Mucosa of gallbladder (tissue), 1 donor: ENCODE data around the gene TTC31. TPM values are rescaled to one million over a fixed set of nuclear protein-coding genes. Genes with fewer than 3 reads are reported as not detected.

ENCODE experiments used
- DNase-seq: peaks from one replicate; pipeline ENCODE4 v3.0.0-alpha.2; 2020; ENCODE audit warnings: low spot score
- total RNA-seq: library from RNA; stranded (reverse); gene quantifications from one replicate; pipeline ENCODE4 v1.2.1, GENCODE V29; 2021
- donor health status: DM: no; HTN: no; CAD: no.

Gene TTC31
- total RNA-seq, 1 donor from 2014 or later, result 41.0 TPM

DNA sequence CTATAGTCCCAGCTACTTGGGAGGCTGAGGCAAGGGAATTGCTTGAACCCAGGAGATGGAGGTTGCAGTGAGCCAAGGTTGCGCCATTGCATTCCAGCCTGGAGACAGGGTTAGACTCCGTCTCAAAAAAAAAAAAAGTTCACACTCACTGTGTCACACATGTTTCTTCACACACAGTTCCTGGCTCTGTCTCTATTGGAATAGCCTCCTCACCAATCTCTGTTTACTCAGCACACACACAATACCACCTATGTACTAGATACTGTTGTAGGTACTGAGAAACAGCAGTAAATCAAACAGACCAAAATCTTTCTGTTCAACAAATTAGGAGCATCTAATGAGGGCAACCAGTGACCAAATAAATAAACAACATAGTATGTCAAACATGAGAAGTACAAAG, 3.3 kb downstream of the TTC31 start:
- no peak for DNase-seq

DNA sequence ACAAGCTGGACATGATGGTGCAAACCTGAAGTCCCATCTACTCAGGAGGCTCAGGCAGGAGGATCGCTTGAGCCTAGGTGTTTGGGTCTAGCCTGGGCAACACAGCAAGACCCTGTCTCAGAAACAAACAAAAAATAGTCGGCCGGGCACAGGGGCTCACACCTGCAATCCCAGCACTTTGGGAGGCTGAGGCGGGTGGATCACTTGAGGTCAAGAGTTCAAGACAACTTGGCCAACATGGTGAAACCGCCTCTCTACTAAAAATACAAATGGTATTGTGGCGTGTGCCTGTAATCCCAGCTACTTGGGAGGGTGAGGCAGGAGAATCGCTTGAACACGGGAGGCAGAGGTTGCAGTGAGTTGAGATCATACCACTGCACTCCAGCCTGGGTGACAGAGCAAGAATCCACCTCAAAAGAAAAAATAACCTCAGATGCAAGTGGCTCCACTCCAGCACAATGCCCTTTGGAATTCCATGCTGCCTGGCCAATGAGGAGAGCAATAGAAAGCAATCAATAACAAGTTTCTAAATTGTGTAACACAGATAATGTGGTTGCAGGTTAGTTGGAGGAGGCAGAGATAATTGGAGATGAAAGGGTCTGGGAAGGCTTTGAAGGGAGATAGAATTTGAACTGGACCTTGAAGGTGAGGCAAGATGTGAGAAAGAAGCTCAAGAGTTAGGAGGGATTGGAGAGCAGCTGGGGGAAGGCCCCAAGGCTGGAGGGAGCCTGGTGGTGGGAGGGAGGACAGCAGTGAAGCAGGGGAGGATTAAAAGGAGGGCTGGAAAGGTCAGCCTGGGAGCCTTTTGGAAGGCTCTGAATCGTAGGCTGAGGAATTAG, 6.0 kb downstream of the TTC31 start:
- peak; percentile 71 for DNase-seq

DNA sequence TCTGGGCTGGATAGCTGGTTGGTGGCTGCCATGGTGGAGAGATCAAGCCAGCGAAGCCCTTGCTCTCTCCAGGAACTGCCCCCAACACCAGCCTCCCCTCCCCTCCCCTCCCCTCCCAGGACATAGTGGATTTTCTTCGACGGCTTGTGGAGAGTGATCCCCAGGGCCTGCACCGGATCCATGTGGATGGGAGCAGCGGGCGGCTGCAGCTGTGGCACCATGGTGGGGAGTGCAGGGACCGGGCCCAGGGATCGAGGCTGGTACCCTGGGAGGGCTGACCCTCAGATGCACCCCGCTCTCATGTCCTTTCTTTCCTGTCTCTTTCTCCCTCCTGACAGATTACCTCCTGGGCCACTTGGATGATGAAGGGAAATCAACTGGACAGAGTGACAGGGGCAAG, 7.0 kb downstream of the TTC31 start:
- no peak for DNase-seq

DNA sequence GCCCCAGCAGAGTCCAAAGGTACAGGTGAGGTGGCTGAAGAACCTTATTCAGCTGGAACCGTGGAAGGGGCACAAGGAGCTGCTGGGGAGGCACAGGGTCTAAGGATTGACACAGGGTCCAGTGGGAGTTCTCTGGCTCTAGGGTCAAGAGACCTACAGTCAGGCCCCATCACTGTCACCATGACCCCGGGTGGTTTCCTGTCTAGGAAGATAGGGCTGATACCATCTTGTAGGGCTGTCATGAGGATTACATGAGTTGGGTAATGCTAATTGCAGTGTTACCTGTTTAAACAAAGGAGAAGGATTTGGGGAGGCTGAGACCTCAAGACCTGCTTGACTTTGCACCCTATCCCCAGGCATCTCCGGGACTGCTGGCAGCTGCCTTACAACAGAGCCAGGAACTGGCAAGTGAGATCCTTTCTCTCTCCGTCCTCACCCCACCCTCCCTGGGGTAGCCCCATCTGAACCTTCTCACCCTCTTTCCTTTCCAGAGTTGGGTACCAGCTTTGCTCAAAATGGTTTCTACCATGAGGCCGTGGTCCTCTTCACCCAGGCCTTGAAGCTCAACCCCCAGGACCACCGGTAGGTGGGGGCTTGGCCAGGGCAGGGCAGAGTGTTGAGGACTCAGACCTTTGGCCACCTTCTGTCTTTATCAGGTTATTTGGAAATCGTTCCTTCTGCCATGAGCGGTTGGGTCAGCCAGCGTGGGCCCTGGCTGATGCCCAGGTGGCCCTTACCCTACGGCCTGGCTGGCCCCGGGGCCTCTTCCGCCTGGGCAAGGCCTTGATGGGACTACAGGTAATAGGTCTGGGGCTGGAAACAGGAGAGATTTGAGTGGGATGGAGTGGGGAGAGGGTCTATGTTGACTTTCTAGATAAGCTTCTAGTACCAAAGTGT, 9.0 kb downstream of the TTC31 start:
- no peak for DNase-seq

DNA sequence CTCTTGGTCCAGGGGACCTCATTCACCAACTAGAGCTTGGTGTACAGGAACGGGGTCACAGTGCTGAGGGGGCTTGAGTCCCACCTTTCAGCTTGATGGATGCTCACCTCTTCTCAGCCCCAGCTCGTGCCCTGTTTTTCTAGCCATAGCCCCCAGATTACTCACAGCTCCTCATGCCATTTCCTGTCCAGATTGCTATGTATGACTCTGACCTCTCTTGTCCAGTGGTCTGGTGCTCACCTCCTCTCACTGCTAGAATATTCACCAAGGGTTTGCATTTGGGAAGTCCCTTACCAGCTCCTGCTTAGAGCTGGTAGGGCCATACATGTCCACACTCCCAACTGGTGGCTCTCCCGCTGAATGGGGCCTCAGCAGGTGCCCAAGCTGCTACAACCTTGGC, 10.7 kb downstream of the TTC31 start:
- no peak for DNase-seq

DNA sequence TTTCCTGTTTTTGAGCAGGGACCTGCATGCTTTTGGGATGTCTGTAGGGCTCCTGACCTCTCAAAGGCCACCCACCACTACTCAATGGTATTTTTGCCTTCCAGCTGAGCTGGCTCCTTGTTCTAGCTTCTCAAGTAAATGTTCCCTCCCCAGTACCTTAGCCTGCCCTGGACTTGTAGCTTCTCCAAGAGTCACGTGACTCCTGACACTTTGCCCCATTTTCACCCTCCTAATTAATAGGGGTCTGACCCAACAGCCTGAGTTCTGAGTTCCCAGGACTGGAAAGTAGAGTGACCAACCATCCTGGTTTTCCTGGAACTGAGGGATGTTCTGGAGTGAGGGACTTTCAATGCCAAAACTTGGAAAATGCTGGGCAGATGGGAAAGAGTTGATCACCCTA, 12.6 kb downstream of the TTC31 start:
- DNase-seq, result no peak

DNA sequence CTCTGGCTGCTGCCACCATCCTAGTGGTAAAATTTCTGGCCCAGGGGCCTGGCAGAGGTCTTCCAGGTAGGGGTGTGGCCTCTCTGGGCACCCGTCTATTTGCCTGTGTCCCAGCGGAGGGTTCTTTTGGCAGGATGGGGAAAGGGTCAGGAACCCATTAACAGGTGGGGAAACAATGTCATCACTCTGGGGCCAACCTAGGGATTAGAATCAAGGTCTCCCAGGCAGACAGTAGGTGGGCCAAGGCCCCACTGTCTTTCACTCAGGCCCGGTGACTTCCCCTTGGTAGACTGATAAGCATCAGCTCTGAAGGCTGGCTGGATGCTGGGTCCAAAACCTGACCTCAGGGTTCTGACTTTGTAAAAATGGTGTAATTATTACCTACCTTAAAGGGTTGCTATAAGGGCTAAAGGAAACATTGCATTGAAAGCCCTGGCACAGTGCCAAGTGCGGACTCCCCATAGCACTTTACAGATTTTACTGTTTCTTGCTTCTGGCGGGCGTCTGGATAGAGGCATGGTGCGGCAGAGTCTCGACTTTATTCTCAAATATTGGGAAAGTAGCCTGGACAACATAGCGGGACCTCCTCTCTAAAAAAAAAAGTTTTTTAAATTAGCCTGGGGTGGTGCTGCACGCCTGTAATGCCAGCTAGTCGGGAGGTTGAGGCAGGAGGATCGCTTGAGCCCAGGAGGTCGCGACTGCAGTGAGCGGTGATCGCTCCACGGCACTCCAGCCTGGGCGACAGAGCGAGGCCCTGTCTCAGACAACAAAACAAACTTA, 14.3 kb downstream of the TTC31 start:
- no peak for DNase-seq

DNA sequence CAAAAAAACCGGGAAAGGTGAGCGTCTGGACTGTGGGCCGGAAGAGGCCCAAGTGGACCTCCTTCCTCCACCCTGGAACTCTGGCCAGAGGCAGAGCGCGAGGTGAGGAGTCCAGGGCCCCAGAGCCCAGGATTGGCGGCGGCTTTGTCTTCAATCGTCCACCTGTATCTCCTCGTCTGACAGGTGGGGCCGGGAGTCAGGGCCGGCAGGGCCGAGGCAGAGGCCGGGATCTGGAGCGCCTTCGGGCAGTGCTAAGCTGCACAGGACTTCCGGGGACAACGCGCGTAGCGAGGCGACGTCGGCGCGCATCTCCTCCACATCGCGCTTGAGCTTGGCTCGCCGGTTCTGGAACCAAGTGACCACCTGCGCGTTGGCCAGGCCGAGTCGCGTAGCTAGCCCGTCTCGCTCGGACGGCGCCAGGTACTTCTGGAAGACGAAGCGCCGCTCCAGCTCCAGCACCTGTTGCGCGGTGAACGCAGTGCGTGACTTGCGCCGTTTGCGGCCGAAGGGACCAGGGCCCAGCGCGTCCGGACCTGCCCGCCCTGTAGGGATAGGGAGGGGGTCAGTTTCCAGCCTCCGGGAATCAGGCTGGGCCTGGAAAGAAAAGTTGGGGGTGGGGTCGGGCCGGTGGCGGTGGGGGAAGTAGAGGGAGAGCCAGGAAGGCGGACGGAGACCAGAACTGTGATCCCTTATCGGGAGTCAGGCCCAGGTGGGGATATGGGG, 15.1 kb downstream of the TTC31 start:
- peak; percentile 30 for DNase-seq

DNA sequence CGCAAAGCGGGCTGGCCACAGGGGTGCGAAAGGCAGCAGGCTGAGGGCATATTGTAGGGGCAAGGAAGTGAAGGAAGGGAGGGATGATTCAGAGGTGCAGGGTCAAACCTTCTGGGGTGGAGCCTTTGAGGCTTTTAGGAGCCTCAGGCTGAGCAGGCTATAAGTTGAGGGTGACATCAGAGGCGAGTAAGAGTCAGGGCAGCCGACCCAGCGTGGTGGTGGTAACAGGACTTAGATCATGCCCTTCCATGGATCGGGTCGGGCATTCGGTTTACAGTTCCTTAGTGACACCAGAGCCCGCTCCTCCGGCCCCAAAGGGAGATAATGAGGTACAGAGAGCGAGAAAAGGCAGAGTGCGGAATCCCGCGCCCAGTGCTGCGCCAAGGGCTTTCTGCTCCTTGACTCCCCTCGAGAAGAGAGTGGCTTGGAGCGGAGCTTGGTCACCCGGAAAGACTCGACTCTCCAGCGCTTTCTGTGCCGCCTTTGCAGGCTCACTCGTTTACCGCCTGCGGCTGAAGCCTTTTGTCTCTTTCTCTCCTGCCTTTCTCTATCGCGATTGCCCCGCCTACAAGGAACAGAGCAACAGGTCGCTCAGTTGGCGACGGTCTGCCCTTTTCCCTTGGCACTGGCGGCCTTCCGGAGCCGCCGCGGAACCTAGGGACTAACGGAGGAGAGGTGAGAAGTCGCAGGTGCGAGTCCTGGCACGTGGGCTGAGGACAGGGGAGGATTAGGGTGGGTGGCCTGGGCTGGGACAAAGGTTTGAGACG, 15.8 kb downstream of the TTC31 start:
- DNase-seq, result no peak

DNA sequence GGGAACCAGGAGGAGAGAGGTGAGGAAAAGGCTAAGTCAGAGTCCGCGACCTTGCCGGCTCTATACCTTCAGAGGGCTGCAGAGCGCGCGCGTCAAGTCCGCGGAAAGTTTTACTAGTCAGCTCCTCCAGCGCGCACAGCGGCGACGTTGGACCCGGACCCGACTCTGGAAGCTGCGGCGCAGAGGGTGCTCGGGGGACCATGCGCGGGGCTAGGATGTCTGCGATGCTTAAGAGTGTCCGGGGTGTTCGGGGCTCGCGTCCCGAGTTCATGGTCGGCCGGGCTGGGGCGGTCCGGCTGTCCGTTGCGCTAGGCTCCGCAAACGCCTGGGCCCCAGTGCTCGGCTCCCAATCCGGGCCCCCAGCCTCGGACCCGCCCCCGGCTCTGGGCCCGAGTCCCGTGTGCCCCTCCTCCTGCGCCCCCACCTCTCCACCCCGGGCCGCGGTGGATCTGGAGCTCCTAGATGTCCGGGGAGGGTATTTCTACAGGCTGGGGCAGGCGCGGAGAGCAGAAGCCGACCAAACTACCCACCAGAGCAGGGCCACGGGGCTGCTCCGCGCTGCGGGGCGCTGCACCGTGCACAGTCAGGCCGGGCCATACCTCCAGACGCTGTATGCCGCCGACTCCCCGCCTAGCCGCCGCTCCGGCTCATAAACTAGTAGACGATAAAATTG, 16.5 kb downstream of the TTC31 start, which contains the start of gene LBX2:
TSS of gene LBX2 (minus strand) at position 337 of the 673 bp plus-strand sequence. CDS start at position 271, 66 bp downstream.
- no peak for DNase-seq

DNA sequence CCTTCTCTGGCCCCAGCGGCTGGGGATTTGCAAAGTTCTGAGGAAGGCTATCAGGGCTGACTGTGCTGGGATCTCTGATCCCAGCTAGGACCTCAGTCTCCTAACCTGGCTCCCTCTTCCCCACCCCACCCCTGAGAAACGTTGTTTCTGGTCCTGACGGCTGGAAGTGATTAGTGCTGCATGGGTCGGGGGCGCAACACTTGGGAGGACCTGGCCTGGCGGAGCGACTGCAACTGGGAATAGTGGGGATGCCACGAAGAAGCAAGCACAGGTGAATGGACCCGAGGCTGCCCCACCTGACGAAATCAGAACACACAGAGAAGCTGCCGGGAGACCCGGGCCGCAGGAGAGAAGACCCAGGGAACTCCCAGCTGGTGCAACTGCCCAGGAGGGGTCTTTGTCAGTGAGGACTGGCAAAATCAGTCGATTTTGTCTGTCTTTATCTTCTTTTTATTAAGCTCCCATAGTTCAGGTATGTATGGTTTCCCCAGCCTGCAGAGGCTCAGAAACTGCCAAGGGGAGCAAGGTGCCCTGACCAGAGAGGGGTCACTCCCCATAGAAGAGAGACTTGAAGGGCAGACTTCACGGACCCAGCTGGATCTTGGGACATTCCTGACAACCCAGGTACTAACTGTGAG, 17.2 kb downstream of the TTC31 start:
- no peak for DNase-seq

DNA sequence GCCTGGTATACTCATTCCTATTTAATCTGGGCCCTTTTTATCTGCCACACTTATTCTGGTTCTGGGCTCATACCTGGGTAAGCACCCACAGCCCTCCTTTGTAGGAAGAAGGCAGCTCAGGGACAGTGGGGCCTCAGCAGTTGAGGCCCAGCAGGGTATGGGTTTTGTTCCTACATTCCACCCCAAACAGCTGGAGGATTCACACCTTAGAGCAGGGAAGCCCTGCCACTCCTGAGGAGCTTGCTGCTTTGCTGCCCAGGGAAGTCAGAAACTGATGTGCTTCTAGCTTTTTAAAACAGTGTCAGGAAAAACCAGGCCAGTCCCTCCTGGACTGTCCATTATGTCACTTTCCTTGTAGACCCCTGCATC, 17.7 kb downstream of the TTC31 start:
- no peak for DNase-seq

DNA sequence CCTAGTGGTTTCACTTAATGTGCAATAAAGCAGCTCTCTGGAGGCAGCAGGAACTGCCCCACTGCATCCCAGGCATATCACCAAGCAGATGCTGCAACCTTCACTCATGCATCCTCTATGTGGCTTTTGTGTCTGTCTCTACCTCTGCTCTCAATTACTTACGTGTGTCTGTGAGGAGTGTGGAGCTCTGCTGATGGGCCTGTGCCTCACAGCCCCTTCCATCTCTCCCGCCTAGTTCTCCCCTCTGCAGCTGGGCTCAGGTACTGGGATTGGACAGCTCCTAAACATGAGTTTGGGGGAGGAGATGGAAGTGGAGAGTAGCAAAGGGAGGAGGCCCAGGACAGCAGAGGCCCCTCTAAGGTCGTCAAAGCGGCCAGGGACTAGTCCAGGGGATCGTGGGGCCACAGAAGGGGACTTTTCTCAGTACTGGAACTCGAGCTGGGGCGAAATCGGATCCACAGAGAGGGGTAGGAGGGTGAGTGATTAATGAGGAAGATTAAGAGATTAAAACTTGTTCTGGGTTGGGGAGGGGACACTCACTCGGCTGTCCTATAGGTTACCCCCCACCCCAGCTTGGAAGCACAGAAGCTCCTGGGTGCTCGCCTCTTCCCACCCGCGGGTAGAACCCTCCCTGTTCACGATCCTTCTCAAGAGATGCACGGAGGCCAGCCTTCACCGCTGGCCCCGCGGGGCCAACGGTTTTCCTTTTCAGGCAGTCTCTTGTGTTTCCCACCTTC, 18.6 kb downstream of the TTC31 start:
- DNase-seq, result no peak

DNA sequence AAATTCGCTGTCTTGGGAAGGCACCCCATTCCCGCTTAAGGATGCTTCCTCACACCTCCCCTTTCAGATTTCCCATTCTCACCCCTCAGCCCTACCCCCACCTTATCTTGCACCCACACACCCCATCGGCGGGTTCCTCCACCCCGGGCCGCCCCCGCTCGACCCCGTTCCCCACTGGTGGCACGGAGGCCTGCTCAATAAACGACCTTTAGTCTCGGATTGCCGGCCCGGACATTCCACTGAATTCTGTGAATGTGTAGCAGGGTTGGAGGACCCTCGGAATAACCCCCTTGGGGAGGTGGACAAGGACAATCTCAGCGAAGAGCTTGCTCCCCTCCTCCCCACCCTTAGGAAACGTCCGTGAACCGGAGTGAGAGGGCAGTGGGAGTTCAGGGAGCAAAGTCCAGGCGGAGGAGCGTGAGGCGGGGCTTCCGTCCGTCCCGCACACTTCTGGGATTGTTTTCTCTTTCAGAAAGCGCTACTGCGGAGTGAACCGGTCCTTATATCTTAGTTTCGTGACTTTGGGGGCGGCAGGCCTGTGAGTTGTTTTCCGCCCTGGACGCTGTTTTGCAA, 19.4 kb downstream of the TTC31 start:
- peak; percentile 64 for DNase-seq

DNA sequence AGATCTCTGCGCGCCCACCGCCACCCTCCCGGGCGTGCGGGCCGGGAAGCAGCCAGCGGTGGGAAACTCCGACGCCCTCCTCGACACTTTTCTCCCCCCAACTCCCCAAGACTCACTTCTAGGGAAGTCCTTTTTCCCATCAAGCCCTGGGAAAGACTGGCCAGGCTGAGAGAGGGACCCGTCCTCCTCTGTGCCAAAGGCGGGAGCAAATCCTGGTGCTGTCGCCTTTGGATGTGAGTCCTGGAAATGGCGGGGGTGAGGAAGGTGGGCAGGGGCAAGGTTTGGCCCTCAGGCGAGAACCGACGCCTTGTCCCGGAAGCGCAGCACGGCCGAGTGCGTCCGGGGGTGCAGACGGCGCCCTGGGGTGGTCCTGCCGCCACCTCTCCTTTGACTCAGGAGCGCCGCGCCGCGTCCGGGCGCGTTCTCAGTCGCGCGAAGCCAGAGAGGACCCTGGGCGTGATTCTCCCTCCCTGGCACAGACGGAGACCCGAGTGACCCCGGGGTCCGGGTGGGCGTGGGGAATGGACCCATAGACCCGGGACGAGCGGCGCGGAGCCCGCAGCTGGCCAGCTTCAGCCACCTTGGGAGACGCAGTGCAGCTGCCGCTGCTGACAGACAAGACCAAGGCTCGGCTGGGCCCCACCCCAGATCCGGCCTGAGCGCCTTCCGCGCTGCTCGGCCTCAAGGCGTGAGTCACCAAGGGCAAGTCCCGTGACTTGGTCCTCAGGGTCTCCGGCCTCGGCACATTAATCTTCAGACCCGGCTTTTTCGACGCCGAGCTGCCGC, 20.0 kb downstream of the TTC31 start:
- DNase-seq, result peak; percentile 84

DNA sequence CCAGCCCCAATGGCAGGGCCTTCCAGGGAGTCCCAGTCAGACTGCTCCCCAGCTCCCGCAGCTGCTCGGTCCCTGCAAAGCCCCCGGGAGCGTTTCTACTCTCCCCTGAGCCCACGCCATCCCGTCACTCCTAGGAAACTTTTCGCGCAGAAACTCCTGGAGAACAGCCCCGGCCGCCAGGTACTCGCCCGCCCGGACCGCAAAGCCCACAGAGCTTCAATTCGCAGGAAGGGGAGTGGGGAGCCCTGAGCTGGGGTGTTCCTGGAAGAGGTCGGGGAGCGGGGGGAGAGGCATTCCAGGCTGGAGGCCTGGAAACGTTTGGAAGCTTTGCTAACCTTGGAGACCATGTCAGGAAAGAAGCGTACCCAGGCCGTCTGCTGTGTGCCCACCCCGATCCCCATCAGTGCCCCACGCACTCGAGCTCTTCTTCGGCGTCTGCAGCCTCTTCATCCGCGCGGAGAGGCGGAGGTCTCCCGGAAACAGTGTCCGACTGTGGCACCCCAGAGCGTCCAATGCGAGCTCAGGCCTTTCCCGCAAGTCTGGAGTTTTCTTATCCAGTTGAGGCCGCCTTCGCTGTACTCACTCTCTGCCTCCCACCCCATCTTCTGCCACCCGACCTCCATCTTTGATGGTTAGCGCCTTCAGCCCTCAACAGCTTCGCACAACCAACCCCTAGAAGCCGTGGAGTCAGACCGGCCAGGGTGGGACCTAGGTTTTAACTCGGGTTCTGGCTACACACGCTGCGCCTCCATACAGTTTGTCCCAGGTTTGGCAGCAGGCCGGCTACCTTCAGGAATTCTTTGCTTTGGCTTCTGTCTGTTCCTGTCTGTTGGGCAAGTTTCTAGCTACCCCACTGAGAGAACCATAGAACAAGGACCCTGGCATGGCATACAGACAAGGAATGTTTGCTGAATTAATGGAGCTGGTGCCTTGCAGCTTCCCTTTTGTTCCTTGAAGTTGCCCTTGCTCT, 20.9 kb downstream of the TTC31 start:
- DNase-seq, result no peak
